SK-N-SH treated with all-trans-retinoic acid at 6 μM for 48 hours (cell line): ENCODE results near the gene PEAR1.

Experiments used
- RARB ChIP-seq: fragments of 250-450 bp; sonication (Bioruptor Pico); IDR thresholded peaks from 2 replicates; pipeline ENCODE4 v1.8.0; 2021; ENCODE audit warnings: mild to moderate bottlenecking, moderate library complexity
- ZC3H10 ChIP-seq: fragments of 250-450 bp; sonication (Bioruptor Pico); IDR thresholded peaks from 2 replicates; pipeline ENCODE4 v1.5.1; 2021; ENCODE audit warnings: mild to moderate bottlenecking, moderate library complexity

DNA sequence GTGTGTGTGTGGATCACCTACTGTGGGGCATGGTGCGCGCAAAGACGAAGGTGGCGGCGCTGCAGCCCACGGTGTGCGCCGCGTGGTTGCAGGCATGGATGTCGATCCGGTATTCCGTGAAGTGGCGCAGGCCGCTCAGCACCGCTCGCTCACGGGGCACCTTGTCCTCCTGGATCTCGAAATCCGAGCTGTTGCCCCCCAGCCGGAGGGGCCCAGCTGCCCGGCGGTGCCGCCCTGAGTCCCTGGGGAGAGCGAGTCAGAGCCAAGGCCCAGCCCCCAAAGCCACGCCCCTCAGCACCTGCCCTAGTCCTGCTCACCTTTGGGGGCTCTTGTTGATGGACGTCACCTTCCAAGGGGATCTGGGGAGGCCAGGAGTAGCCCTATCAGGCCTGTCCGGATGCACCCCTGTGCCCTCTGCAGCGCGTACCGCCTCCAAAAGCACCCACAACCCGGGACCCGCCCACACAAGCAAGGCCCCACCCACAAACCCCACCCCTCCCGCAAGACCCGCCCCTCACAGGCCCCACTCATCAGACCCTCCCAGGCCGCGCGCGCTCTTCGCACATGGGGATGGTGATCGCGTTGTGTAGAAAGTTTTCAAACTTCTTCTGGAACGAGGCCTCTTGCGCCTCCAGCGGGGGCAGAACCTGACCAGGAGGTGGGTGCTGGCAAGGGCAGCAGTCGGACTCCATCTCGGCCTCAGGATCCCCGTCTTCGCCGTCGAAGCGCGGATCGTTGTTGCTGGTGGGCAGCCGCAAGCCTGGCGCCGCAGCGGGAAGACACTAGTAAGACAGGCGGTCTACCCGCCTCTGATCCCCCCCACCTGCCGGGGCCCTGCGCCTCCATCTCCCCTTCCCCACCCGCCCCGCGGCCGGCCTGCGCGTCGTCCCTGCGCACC is 48.2 kb upstream of the PEAR1 start:
- TF ChIP-seq ZC3H10 (CRISPR knock-in tag) (no peak), RARB (CRISPR knock-in tag) (no peak)
